GM21529 (cell line): ENCODE results near the gene SSH2.
"Not testable (repeated sequence)": the region's sequence is repeated elsewhere in the genome, so short reads cannot be mapped to it uniquely, and the experiment has no call there.

Source experiments
- ATAC-seq: cut with Tn5 transposase; IDR thresholded peaks from one replicate; pipeline ENCODE4 v1.9.1; 2021; ENCODE audit not compliant: unreplicated experiment

The SSH2 gene

DNA sequence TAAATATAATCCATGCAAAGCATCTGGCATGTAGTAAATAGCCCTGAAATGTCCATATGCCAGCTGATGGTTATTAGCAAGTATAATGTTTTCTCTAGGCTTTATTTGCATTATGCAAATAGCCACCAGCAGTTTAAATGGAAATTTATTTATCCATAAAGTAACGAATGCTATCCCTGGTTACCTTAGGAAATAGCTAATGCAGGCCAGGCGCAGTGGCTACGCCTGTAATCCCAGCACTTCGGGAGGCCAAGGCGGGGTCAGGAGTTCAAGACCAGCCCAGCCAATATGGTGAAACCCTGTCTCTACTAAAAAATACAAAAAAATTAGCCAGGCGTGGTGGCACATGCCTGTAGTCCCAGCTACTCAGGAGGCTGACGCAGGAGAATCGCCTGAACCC lies 254.1 kb downstream of the SSH2 start:
- not testable (repeated sequence) for ATAC-seq

DNA sequence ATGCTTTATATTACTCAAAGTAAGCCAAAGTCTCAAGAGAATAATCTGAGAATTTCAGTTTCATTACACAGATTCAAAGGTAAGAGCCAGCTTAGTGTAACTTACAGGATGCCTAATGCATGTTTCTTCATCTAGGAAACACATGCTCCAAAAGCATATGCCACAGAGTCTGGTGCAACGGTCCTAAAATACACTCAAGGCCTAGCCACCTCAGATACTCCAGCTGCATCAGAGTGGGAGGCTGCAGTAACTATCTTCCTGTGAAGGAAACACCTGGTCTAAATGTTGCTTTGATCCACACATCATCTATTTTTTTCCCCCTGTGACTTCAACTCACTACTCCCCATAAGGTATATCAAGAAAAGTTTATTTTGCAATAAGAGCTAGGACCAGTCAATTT lies 255.7 kb downstream of the SSH2 start:
- no peak for ATAC-seq

DNA sequence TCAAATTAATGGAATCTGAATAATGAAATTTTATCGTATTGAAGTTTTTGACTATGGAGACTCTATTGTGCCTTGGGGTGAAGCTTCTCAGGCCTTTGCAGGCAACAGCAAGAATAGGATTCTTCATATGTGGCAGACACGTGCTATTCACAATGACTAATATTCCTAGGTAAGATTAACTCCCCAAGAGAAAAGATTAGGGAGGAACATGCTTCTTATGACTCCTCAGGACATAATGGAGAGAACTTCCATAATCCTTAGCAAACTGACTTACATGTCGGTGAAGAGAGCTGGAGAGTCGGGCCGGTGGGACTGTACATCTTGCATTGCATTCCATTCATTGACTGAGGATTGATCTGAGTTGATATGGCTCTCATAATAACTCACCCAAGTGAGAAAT lies 258.4 kb downstream of the SSH2 start:
- ATAC-seq = no peak

DNA sequence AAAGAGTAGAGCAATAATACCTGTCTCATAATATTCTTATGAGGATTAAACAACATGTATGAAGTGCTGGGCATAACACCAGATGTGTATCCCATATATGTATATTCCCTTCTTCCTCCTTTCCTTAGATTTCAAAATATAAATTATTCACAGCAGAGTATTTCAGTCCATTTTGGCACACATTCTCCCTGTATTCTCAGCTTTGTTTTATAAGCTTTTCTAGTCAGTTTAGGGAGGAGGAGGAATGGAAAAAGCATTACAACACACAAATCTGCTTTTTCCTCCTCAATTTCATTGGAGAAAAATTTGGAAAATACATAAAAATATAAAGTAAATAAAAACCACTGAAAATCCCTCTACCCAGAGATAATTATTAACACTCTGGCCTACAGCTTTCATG lies 260.8 kb downstream of the SSH2 start:
- ATAC-seq = no peak

DNA sequence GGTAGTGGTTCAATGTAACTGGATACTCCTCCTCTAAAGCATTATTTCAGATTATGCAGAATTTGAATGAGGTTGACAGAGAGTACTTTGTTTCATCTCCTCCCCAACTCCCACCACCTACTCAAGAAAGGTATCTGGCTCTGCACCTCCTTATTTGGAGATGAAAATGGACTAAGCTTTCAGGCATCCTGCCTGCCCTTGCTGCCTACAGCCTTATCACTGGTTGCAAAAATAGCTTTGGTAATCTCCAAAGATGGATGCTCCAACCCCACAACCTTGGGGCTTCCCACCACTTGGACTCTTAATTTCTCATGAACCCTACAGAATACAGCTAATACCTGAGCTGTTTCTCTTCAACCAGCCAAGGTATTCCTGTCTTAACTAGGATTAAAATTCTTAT lies 262.1 kb downstream of the SSH2 start:
- no peak for ATAC-seq

DNA sequence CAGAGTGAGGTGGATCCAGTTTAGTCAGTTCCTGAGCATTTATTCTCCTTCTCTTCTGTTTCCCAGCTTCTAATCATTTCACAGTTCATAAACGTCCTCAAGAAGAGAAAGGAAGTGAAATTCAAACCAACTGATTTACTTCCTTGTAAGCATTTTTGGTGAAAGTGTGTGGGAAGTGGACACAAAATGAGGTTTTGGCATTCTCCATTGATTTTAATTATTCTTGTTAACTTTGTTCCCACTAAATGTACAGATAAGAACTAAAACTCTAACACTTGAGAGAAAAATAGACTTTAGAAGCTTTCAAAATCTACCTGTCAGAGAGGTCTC lies 264.6 kb downstream of the SSH2 start:
- ATAC-seq = no peak

DNA sequence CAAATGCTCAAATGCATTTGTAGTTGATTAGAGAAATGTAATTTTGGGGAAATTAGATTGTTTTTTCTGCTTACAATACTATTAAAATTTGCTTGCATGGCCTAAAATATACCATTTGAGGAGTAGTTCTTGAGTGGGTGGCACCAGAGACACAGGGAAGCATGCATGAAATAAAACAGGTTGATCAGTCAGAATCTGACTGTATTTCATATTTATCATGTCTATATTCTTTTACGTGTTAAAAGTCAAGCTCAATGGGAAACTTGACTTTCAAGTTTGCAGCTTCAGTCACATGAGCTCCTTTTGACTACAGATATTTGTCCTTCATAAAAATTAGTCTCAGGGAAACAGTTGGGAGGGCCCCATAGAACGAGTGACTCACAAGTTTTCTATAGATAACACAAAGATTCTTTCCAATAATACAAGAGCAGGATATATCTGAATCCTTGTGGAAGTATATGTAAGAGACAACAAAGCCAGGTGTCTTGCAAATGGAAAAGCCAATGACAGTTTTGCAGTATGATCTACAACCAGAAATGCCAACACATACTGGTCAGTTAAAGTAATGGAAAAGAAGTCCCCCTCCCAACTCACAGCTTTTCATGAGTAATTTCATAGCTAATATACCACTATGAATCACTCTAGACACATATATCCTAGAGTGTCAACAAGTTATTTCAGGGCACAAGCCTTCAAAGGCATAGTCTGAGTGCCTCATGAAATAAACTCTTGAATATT lies 265.1 kb downstream of the SSH2 start:
- ATAC-seq = no peak

DNA sequence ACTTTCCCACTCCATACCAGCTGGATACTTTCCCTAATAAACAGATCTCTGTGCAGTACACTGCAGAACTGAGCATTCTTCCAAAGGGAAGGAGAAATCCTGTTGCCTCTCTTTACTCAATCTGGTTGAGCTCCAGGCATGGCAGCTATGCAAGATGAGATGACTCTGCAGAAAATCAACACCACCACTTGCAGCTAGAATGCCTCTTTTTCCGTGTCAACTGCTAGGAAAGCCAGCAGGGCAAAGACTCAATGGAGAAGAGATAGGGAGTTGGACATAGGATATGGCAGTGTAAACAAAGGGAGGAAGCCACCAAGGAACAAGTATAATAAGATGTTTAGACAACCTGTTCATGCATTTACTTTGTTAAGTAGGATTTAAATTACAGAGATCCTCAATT lies 266.9 kb downstream of the SSH2 start:
- ATAC-seq = no peak

DNA sequence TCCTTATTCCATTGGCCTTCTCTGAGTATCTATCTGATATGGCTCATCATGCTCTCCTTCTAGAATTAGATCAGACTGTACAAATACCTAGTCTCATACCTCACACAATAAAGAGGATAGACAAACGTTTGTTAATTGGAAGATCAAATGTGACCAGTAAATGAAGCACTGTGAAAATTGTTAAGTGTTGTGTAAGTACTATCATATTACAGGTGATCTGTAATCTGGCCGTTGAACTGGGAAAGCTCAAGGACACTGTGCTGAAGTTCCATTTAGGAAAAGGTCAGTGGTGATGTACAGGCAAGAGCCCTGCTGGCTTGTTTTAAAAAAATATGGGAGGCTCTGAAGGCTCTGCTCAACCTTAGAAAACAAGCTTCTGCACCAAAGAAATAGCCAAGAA lies 268.8 kb downstream of the SSH2 start:
- ATAC-seq = no peak

DNA sequence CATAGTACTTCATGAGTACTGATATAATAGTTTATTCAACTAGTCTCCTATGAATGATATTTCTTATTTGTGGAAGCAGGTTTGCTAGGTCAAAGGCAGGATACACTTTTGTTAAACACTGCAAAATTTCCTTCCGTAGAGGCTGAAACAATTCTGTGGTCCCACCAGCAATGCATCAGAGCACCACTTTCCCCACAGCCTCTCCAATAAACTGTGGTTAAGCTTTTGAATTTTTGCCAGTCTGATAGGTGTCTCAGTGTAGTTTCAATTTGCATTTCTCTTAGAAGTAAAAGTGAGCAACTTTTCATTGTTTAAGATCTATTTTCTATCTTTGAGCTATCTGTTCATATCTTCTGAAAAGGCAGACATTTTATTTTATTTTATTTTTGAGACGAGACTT lies 270.9 kb downstream of the SSH2 start:
- no peak for ATAC-seq

DNA sequence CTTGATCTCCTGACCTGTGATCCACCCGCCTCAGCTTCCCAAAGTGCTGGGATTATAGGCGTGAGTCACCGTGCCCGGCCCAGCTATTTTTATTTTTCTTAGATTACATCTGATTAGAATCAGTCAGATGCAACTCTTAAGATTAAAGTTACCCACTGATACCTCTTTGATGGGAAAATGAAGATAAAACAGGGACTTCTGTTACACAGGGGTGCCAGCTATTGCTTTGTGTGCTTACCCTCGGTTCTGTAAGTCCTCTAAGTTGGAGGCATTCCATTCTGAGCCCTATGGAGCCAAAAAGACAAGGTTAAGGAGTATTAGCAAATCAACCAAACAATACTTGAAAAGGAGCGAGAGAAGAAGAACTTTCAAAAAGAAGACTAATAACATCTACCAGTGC lies 274.7 kb downstream of the SSH2 start:
- no peak for ATAC-seq

DNA sequence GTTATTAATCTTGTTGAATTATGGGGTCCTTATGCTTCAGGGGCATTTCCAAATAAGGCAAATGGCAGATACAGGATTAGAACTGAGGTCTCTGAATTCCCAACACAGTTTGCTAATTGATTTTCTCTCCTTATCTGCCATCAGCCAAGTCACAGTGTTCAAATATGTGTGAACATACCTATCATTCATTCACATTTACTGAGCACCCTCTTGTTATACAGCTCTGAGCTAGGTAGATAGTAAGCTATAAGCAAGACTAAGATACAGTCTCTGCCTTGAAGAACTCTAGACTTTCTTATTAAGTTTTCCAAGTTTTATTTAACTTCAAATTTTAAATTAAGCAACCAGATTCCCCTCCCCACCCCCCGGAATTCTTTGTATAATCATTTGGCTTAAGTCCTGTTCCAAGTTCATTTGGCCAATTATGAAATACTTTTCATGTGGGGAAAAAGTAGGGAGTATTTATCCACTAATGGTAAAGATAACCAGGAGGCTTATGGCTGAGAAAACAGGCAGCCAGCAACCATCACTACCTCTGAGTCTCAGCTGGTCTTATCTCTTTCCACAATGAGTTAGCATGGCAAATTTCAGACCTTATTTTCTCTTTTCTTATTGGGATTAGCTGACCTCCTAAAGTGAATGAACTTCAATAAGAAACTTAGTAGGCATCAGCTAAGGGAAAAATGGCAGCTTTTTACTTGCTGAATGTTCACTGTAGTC lies 275.9 kb downstream of the SSH2 start:
- ATAC-seq = no peak

DNA sequence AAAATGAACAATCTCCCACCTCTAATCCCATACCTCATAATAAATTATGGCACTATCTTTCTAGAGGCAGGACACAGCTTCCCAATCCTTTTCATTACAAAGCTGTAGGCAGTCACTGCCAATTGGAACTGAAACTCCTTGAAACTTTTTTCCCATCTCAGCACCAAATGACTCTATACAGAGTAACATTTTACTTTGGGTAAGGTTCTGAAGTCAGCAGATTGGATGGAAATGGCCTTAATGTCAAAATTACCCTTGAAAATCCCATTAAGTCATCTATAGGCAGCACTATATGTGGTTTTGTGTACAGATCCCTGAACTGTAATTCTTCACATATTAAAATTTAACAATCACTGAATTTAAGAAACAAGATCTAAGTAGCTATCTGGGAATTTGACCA lies 277.1 kb downstream of the SSH2 start:
- no peak for ATAC-seq

DNA sequence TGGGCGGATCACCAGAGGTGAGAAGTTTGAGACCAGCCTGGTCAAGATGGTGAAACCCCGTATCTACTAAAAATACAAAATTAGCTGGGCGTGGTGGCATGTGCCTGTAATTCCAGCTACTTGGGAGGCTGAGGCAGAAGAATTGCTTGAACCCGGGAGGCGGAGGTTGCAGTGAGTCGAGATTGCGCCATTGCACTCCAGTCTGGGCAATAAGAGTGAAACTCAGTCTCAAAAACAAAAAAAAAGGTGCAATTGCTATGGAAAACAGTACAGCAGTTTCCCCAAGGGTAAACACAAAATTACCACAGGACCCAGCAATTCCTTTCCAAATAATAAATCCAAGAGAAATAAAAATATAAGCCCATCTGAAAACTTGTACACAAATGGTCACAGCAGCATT lies 278.1 kb downstream of the SSH2 start:
- not testable (repeated sequence) for ATAC-seq

DNA sequence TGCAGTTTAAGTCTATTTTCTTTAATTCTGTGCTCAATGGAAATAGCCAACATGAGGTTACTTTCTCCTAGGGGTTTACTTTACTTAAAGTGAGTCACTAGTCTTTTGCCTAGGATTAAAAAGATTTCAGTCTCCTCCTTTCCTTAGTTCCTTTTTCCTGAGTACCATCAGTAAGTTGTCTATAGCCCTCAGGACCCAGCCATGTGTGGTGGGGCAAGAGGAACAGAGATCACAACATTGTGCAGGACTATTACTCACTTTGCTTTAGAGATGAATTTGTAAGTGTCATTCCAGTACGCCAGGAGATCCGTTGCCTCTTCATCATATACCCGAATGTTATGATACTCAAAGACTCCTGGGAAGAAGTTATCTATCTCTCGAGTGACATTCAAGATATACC lies 279.6 kb downstream of the SSH2 start:
- no peak for ATAC-seq

DNA sequence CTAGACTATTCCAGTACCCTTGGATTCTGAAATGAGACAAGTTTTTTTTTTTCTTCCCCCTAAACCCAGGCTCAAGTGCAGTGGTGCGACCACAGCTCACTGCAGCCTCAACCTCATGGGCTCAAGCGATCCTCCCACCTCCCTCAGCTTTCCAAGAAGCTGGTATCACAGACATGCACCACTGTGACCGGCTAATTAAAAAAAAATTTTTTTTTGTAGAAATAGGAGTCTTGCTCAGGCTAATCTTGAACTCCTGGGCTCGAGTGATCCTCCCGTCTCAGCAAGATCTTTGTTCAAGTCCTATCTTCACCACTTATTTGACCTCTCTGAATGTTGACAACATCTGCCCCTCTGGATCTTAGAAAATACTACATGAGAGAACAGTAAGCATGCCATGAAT lies 280.7 kb downstream of the SSH2 start:
- no peak for ATAC-seq

DNA sequence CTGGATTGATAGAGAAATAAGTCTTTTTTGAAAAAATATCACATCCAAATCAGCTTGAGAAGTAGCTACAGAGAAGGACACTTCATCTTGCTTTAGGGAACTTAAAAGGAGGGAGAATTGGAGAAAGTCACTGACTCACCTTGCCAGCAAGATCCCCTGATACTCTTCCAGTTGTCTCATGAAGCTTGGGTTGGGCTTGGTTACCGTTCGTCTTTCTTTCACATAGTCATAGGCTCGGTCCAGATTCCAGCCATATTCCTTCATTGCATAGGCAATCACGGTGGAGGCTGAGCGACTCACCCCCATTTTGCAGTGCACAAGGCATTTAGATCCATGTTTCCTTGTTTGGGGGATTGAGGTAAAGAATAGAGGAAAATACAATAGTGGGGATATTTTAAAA lies 282.0 kb downstream of the SSH2 start:
- ATAC-seq = no peak

DNA sequence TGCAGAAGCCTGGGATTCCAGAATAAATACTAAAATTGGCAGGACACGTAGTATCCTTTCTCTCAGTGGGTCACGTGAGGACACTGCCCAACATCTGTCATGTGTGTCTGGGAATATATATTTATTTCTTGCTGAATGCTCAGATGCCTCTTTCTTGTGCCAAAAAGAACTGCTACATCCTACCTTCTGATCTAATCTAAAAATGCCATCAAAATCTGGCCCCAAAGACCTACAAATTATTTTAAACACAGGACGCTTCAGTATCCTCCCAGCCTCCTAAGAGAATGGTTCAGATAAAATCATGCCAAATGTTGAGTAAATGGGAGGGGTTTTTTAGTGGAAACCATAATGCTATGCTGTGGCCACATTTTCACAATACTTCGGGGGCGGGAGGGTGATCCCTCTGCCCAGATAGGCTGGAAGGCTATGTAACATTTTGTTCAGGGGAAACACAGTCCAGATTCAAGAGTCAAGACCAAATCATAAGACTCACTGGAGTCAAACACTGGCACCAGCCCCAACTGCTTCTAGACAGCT lies 284.4 kb downstream of the SSH2 start:
- no peak for ATAC-seq

DNA sequence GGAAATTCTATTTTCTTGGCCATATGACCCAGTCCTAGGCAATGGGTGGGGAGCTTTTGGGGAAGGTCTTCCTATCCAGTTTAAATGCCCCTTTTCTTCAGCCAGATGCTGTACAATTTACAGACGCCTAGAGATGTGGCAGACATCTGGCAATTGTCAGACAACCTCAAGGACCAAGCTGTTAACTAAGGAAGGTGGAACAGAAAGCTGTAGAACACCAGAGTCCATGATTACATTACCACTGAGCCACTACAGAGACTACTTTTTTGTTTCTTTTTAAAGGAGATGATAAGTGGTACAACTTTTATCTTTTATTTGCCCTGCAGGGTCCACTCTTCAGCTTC lies 286.2 kb downstream of the SSH2 start:
- no peak for ATAC-seq

DNA sequence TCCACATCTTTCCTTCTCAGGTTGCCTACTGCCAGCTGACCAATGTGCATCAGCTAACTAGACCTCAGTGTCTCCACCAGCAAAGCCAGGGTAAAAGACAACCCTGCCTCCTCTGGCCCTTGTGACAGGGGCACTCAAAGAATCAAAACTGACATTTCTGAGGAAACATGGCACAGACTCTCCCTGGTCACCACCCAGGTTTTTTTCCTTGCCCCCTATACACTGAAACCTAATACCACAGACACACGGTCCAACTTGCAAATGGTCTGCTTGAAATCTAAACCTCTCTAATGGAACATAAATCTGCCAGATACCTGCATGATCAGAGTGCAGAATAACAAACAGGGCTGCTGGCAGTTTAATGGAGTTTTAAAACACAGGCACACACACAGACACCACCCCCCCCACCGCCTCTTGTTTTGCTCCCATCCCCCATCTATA lies 287.8 kb downstream of the SSH2 start:
- ATAC-seq = no peak

DNA sequence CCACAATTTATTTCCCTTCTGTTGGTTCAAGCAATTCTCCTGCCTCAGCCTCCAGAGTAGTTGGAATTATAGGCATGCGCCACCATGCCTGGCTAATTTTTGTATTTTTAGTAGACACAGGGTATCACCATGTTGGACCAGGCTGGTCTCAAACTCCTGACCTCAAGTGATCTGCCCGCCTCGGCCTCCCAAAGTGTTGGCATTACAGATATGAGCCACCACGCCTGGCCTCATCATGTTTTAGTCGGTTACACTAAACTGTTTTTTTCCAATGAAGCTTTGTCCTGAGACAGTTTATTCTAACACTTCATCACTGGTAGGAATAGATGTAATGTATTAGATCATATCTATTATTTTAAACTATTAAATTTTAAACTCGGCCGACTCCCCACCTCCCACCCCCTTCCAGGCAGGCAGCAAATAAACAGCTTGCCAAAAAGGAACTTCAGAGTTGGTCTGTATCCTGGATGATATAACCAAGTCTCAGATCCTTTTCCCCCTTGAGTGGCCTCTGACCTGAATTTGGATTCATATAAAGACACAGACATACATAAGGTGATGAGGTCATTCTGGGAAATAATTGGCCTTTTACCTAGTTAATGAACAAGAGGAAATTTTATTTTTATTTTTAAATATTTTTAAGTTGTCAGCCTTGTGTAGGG lies 288.9 kb downstream of the SSH2 start:
- no peak for ATAC-seq

DNA sequence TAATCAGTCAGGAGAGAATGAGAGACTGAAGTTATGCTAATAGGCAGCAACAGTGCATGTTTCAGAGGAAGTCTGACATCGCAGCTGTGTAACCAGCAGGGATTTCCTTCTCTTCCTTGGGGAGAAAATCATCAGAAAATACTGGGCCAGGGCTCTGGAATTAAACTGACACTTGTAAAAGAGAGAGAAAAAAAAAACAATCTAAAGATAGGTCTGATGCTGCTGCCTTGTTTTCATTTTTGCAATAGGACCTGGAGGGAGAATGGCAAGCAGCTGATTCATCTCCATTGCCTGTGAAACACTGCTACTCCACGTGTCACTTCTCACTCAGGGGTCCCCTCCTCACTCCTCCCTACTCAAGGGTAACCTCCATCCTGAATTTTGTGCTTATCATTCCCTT lies 289.6 kb downstream of the SSH2 start:
- ATAC-seq = no peak
